GM12801 (cell line): ENCODE results near the gene ADAMTSL1.

Source experiments
- CTCF ChIP-seq: IDR thresholded peaks from one replicate; pipeline ENCODE4 v1.5.1; 2011; ENCODE audit warnings: control low read depth; ENCODE audit not compliant: insufficient read length; ENCODE audit errors: extremely low read depth

ADAMTSL1 gene

GRCh38 chr9:18717759-18718158 lies 243.8 kb downstream of the ADAMTSL1 start:
- TF ChIP-seq CTCF: no peak

GRCh38 chr9:18718393-18718792 lies 244.4 kb downstream of the ADAMTSL1 start:
- TF ChIP-seq CTCF: no peak

- no peak for TF ChIP-seq CTCF
These were observed 245.0 kb downstream of the ADAMTSL1 start for GRCh38 chr9:18718932-18719331.

- TF ChIP-seq CTCF: no peak
These were observed 246.7 kb downstream of the ADAMTSL1 start for GRCh38 chr9:18720691-18721090.

- TF ChIP-seq CTCF: no peak
These were observed 247.5 kb downstream of the ADAMTSL1 start for GRCh38 chr9:18721267-18721994.

GRCh38 chr9:18721995-18722310 lies 248.0 kb downstream of the ADAMTSL1 start:
- TF ChIP-seq CTCF: no peak

- TF ChIP-seq CTCF: no peak
These were observed 248.9 kb downstream of the ADAMTSL1 start for GRCh38 chr9:18722882-18723281.
